ENCODE measurements around the gene QRICH1. TPM values are rescaled to one million over a fixed set of nuclear protein-coding genes. Genes with fewer than 3 reads are reported as not detected.
A peak's percentile ranks its signal among the peaks of the same experiment; 100 is the strongest.

The QRICH1 gene
- total and polyA plus RNA-seq, 4 donors: 35.1 to 76.0 (median 52.9) TPM

- Histone ChIP-seq H3K27me3 (ENCODE audit: control insufficient read depth in 3 of 3, insufficient read depth in 3 of 3, low read length in 2 of 3) (no peaks in the 10 kb centered on the region), H3K27ac (ENCODE audit: low read depth in 1 of 2, low read length in 1 of 2) (no peak overlapping the region), H3K9ac (ENCODE audit: insufficient read depth in 1 of 2, low read length in 2 of 2) (no peak overlapping the region), H3K9me3 (ENCODE audit: control insufficient read depth in 4 of 4, insufficient read depth in 3 of 4, low read length in 3 of 4) (no peaks in the 10 kb centered on the region), H3K36me3 (ENCODE audit: control insufficient read depth in 4 of 4, insufficient read depth in 4 of 4, low read length in 4 of 4) (peaks cover 7 to 39% (median 32%) of the 10 kb centered on the region in 4 donors), H3K4me3 (no peak overlapping the region), H3K4me1 (ENCODE audit: control insufficient read depth in 5 of 5, insufficient read depth in 5 of 5, low read length in 5 of 5) (peaks cover 7 to 37% (median 15%) of the 10 kb centered on the region in 5 donors)
- no peak for DNase-seq
- ATAC-seq (ENCODE audit: insufficient read depth, low FRiP score): no peak
- 89 to 90% methylated on average over 5 of the region's 5 CpGs for WGBS, 2 donors
- TF ChIP-seq CTCF (IDR thresholded peaks at IDR 0.05; ENCODE audit: control extremely low read depth, extremely low read depth): no peak
These were observed 69.4 kb downstream of the QRICH1 start for GRCh38 chr3:49024449-49024848.

GRCh38 chr3:49023775-49024174 lies 70.1 kb downstream of the QRICH1 start:
- 92 to 94% methylated on average over 4 of the region's 4 CpGs for WGBS, 2 donors
- H3K9ac ChIP-seq (ENCODE audit: insufficient read depth in 1 of 2, low read length in 2 of 2): no peak overlapping the region
- H3K4me1 ChIP-seq (ENCODE audit: control insufficient read depth in 5 of 5, insufficient read depth in 5 of 5, low read length in 5 of 5): peaks cover 7 to 33% (median 17%) of the 10 kb centered on the region in 5 donors
- no peak for DNase-seq
- H3K27me3 ChIP-seq (ENCODE audit: control insufficient read depth in 3 of 3, insufficient read depth in 3 of 3, low read length in 2 of 3): no peaks in the 10 kb centered on the region
- no peak overlapping the region for H3K27ac ChIP-seq (ENCODE audit: low read depth in 1 of 2, low read length in 1 of 2)
- no peak overlapping the region for H3K4me3 ChIP-seq
- H3K9me3 ChIP-seq (ENCODE audit: control insufficient read depth in 4 of 4, insufficient read depth in 3 of 4, low read length in 3 of 4): no peaks in the 10 kb centered on the region
- TF ChIP-seq CTCF (IDR thresholded peaks at IDR 0.05; ENCODE audit: control extremely low read depth, extremely low read depth): no peak
- H3K36me3 ChIP-seq (ENCODE audit: control insufficient read depth in 4 of 4, insufficient read depth in 4 of 4, low read length in 4 of 4): peaks cover 7 to 39% (median 32%) of the 10 kb centered on the region in 4 donors
- no peak for ATAC-seq (ENCODE audit: insufficient read depth, low FRiP score)

- peak overlapping the region; percentile 96 for H3K4me3 ChIP-seq
- peaks cover 7 to 37% (median 32%) of the 10 kb centered on the region in 4 donors for H3K36me3 ChIP-seq (ENCODE audit: control insufficient read depth in 4 of 4, insufficient read depth in 4 of 4, low read length in 4 of 4)
- H3K9me3 ChIP-seq (ENCODE audit: control insufficient read depth in 4 of 4, insufficient read depth in 3 of 4, low read length in 3 of 4): no peaks in the 10 kb centered on the region
- no peak for ATAC-seq (ENCODE audit: insufficient read depth, low FRiP score)
- DNase-seq: no peak
- 23 to 31% methylated on average over 12 of the region's 12 CpGs for WGBS, 2 donors
- peak overlapping the region; percentile 99 to 100 for H3K27ac ChIP-seq (ENCODE audit: low read depth in 1 of 2, low read length in 1 of 2)
- H3K4me1 ChIP-seq (ENCODE audit: control insufficient read depth in 5 of 5, insufficient read depth in 5 of 5, low read length in 5 of 5): peaks cover 0 to 26% (median 12%) of the 10 kb centered on the region in 5 donors
- no peaks in the 10 kb centered on the region for H3K27me3 ChIP-seq (ENCODE audit: control insufficient read depth in 3 of 3, insufficient read depth in 3 of 3, low read length in 2 of 3)
- no peak for TF ChIP-seq CTCF (IDR thresholded peaks at IDR 0.05; ENCODE audit: control extremely low read depth, extremely low read depth)
- peak overlapping the region; percentile 85 to 95 for H3K9ac ChIP-seq (ENCODE audit: insufficient read depth in 1 of 2, low read length in 2 of 2)
These were observed 71.1 kb downstream of the QRICH1 start for GRCh38 chr3:49022688-49023171.

Data from lung (tissue), 12 donors.